GM18951 (cell line): ENCODE measurements around the gene ASTN2.

Experiments used
- POLR2A ChIP-seq: IDR thresholded peaks from 4 replicates; pipeline ENCODE4 v1.6.1; 2011; ENCODE audit warnings: mild to moderate bottlenecking; ENCODE audit not compliant: insufficient read length, insufficient read depth; ENCODE audit errors: extremely low read depth
- in situ Hi-C: fragments of 300-500 bp; cut with MboI; formaldehyde crosslinking; loops from one replicate; pipeline ENCODE4 v1.12.0; 2022; ENCODE audit warnings: low sequenced_read_pairs, mixed read lengths, inconsistent platforms; ENCODE audit not compliant: unreplicated experiment

Gene ASTN2

GRCh38 chr9:116806075-116806474, 608.8 kb downstream of the ASTN2 start:
- no peak for TF ChIP-seq POLR2A
- in situ Hi-C loops: no loop called here

GRCh38 chr9:116800885-116801284, 614.0 kb downstream of the ASTN2 start:
- no peak for TF ChIP-seq POLR2A
- in situ Hi-C loops: no loop called here

DNA sequence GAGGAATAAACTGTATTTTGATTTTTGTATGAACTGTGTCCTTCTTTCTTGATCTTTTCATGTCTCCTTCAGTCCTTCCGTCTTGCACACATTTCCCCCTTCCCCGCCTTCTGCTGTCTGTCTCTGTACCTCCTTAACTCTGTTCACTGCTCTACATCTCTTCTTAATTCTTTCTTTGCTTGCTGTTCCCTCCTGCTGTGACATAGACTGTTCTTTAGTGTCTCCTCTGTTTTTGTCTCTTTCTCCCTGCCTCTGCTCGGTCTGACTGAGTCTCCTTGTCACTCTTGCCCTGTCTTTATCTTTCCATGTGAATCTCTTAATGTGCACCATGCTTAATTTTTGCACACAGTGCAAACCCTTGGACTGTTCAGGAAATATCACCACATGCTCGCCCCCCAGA, 614.8 kb downstream of the ASTN2 start:
- no peak for TF ChIP-seq POLR2A
- in situ Hi-C loops: no loop called here

DNA sequence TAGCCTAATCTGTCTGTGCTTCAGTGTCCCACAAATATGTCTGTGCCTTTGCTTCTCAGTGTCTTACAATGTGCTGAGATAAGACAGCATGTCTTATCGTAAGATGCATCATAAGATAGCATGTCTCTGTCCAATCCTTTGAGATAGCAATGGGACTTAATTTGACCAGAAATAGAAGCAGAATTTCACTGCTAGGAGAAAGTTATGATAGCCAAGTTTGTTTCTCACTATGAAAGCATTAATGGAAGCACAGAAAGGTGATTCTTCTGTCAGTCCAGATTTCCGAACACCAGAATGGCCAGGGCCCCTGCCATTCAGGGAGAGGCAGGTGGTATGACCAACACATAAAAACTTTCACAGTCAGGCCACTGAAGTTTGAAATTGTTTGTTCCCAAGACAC, 616.3 kb downstream of the ASTN2 start:
- in situ Hi-C loops: no loop called here
- TF ChIP-seq POLR2A: no peak

DNA sequence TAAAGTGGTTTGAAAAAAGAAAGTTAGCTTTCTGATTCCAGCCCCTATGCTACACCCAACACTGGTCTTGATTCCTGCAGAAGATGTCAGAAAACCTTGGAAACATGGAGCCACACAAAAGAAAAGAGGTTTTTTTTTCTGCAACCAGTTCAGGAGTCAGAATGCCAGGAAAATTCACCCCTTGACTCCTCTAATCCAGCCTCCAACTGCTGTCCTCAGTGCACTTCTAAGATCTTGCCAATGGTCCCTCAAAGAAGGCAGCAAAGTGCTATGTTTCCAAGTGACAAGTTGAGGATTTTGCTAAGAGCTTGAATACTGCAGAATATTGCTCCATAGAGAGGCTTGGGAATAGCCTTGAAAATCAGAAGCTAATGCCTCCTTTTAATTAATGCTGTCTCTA, 617.6 kb downstream of the ASTN2 start:
- no peak for TF ChIP-seq POLR2A

DNA sequence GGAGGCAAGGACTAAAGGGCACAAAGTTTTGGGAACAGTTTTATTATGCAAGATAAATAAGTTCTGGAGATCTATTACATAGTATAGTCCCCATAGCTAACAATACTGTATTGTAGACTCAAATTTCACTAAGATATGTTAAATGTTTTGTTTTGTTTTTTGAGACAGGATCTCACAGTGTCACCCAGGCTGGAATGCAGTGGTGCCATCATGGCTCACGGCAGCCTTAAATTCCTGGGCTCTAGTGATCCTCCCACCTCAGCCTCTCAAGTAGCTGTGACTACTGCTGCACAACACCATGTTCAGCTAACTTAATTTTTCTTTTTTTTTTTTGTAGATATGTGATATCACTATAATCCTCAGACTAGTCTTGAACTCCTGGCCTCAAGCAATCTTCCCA, 618.2 kb downstream of the ASTN2 start:
- TF ChIP-seq POLR2A: no peak
- in situ Hi-C loops: no loop called here

More for the DNA sequence above, 617.6 kb downstream of the ASTN2 start:
- in situ Hi-C loops: no loop called here

GRCh38 chr9:116795821-116796220, 619.0 kb downstream of the ASTN2 start:
- TF ChIP-seq POLR2A: no peak
- in situ Hi-C loops: no loop called here

- in situ Hi-C loops: no loop called here
- TF ChIP-seq POLR2A: no peak
Observed at GRCh38 chr9:116792271-116792670, 622.6 kb downstream of the ASTN2 start.

DNA sequence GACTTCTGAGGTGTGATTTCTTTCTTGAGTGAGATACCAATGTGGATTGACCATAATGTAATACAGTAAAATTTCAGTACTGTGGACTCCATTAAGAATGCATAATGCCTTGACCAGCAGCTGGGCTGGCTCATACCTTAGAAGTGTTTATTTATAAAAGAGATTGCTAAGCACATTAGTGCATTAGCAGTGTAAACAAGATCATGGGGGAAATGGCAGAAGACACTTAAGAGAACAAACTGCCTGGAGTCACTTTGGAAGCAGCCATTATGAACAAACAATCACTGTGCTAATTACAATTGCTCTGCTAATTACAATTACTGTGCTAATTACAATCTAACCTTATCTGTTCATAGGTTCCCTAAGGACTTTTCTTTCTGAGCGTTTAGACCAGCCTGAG, 623.5 kb downstream of the ASTN2 start:
- in situ Hi-C loops: no loop called here

DNA sequence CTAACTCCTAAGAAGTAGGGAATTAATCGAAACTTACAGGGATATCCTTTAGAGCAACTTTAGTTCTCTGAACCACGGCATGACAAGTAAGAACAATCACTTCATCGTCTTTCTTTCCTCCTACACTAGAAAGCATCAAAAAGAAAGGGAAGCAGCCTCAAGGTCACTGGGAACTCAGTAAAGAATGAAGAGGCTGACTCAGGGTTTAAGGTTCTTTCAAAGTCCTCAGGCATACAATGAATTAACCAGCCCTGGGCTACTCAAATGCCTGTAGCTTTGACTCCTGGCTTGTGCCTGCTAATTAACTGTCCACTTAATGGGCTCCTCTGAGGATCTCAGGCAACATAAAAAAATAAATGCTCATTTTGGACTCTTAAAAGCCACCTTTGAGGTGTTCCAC, 625.8 kb downstream of the ASTN2 start:
- no peak for TF ChIP-seq POLR2A
- in situ Hi-C loops: no loop called here

More for the DNA sequence above, 623.5 kb downstream of the ASTN2 start:
- no peak for TF ChIP-seq POLR2A

DNA sequence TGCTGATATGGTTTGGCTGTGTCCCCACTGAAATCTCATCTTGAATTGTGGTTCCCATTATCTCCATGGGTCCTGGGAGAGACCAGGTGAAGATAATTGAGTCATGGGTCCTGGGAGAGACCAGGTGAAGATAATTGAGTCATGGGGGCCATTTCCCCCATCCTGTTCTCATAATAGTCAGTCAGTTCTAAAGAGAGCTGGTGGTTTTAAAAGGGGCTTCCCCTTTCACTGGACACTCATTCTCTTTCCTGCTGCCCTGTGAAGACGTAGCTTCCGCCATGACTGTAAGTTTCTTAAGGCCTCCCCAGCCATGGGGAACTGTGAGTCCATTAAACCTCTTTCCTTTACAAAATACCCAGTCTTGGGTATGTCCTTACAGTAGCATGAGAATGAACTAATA, 628.1 kb downstream of the ASTN2 start:
- in situ Hi-C loops: no loop called here
- TF ChIP-seq POLR2A: no peak

GRCh38 chr9:116777116-116777515, 637.7 kb downstream of the ASTN2 start:
- TF ChIP-seq POLR2A: no peak
- in situ Hi-C loops: no loop called here

DNA sequence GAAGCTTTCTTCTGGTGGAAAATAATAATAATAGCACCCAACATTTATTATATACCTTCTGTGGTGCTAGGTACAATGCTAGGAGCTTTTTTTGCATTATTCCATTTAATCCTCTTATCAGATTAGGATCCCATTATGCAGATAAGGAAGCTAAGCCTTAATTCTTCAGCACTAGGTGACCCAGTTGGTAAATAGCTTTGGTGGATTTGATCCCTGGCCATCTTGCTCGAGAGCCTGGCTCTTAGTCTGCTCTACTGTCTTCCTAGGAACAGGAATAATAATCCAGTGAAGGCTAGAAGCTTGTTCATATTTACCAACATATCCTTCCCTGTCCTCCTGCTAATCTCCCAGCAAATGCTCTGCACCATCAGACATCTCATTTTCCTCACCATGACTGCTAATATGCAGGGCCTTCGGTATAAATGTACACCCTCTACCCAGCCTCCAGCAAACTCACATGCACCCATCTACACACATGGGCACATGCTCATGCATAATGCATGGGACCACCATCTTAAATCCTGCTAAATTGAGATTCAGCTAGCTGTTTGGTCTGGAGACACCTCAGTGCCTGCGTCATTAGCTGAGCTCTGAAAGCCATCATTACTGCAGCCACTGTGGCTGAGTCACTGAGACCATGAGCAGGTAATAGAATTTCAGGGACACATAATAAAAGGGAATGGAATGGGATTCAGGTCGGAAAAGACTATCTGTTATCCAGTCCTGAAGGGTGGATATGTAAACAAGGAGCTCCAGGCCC, 640.3 kb downstream of the ASTN2 start:
- in situ Hi-C loops: no loop called here
- TF ChIP-seq POLR2A: no peak

- no peak for TF ChIP-seq POLR2A
- in situ Hi-C loops: no loop called here
Observed at GRCh38 chr9:116767219-116767618, 647.6 kb downstream of the ASTN2 start.
